SJSA1 (cell line): ENCODE results near the gene ANXA3. TPM values are rescaled to one million over a fixed set of nuclear protein-coding genes. Genes with fewer than 3 reads are reported as not detected.

ENCODE experiments used
- DNase-seq, 2 experiments: peaks; one replicate each; pipeline ENCODE4 v3.0.0-alpha.2; 2015 to 2020; ENCODE audit warnings: low spot score in 2 of 2, low read depth in 1 of 2
- H3K27ac ChIP-seq: fragments of 250-450 bp; sonication (Bioruptor Pico); 2 replicates; pipeline ENCODE4 v1.5.1; 2020; ENCODE audit warnings: mild to moderate bottlenecking, moderate library complexity
- H3K27me3 ChIP-seq: fragments of 250-450 bp; sonication (Bioruptor Pico); replicated peaks from 2 replicates; pipeline ENCODE4 v1.5.1; 2020; ENCODE audit warnings: mild to moderate bottlenecking, moderate library complexity
- H3K36me3 ChIP-seq: fragments of 250-450 bp; sonication (Bioruptor Pico); 2 replicates; pipeline ENCODE4 v1.5.1; 2020; ENCODE audit warnings: mild to moderate bottlenecking
- H3K4me1 ChIP-seq: fragments of 250-450 bp; sonication (Bioruptor Pico); replicated peaks from 2 replicates; pipeline ENCODE4 v1.6.1; 2021; ENCODE audit warnings: mild to moderate bottlenecking
- H3K4me3 ChIP-seq: fragments of 250-450 bp; sonication (Bioruptor Pico); 2 replicates; pipeline ENCODE4 v1.5.1; 2020; ENCODE audit warnings: mild to moderate bottlenecking
- H3K9me3 ChIP-seq: fragments of 250-450 bp; sonication (Bioruptor Pico); replicated peaks from 2 replicates; pipeline ENCODE4 v1.5.1; 2020; ENCODE audit warnings: mild to moderate bottlenecking
- total RNA-seq: library from RNA; depleted of rRNA; stranded (reverse); fragments of >200 nt; shearing (Covaris generic); gene quantifications from 2 replicates; pipeline ENCODE4 v1.2.3, GENCODE V29; 2014

Gene ANXA3
- total RNA-seq, 1 experiment from 2014 or later = 87.5 TPM

DNA sequence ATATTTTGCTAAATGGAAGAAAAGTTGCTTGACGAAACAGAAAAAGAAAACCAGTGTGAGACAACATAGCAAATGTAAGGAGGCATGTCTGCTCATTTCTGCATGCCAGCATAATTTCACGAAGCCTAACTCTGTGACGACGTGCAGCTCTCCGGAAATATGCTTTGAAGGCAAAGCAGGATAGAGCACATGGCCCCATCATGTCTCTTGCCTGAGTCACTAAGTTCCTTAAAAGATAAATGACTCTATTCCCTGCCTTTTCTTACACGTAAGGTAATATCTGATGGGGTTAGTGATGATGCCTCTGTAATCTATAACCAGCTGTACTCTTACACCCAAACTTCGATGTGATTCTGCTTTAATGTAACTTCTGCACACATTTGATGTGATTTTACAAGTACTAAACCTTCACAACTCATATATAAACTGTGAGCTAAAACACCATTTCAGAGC is 64.5 kb downstream of the ANXA3 start:
- Histone ChIP-seq H3K36me3 (peaks cover 10% of the 10 kb centered on the region; the same call in 1 of the 2 replicates), H3K4me3 (no peak overlapping the region), H3K9me3 (no peaks in the 10 kb centered on the region), H3K4me1 (no peaks in the 10 kb centered on the region), H3K27ac (no peak overlapping the region), H3K27me3 (no peaks in the 10 kb centered on the region)
- DNase-seq = no peak

DNA sequence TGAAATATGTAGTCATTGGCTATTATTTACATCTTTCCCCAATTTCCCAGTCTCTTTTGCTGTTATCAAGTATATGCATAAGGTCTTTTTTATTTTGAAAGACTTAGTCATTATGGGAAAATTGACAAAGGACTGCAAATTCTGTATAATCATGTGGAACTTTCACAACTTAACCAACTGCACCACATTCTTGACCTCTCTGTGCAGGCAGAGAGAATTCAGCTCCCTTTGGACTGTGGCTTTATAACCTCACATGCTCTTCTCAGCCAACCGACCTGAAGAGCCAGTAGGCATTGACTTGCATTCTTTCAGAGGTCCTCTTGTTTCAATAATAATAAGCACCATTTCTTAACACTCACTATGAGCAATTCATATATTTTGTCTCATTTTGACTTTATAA is 66.9 kb downstream of the ANXA3 start:
- H3K4me3 ChIP-seq = no peak overlapping the region
- H3K36me3 ChIP-seq = no peaks in the 10 kb centered on the region
- no peak overlapping the region for H3K27ac ChIP-seq
- no peak for DNase-seq
- peaks cover 8% of the 10 kb centered on the region; the same call in 1 of the 2 replicates for H3K4me1 ChIP-seq
- H3K27me3 ChIP-seq = no peaks in the 10 kb centered on the region
- H3K9me3 ChIP-seq = no peaks in the 10 kb centered on the region

DNA sequence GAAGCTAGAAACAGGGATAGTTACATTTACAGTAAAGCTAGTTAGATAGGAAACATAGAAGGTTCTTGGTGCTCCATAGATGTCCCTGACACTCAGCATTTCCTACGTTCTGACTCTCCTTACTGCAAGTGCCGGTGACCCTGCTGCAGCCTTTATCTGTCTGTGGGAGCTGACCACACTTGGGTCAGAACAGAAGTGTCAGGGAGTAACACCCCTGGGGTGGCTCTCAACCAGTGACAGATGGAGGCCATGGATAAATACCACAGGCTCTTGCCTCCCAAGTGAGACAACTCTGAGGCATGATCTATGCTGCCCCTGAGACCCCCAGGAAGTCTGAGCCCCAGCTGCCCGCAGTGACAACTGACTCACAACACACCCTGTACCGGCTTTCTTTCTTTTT is 69.8 kb downstream of the ANXA3 start:
- H3K4me1 ChIP-seq = peaks cover 8% of the 10 kb centered on the region; the same call in 1 of the 2 replicates
- no peaks in the 10 kb centered on the region for H3K27me3 ChIP-seq
- H3K36me3 ChIP-seq = no peaks in the 10 kb centered on the region
- no peak for DNase-seq
- no peak overlapping the region for H3K4me3 ChIP-seq
- H3K9me3 ChIP-seq = no peaks in the 10 kb centered on the region
- H3K27ac ChIP-seq = no peak overlapping the region

DNA sequence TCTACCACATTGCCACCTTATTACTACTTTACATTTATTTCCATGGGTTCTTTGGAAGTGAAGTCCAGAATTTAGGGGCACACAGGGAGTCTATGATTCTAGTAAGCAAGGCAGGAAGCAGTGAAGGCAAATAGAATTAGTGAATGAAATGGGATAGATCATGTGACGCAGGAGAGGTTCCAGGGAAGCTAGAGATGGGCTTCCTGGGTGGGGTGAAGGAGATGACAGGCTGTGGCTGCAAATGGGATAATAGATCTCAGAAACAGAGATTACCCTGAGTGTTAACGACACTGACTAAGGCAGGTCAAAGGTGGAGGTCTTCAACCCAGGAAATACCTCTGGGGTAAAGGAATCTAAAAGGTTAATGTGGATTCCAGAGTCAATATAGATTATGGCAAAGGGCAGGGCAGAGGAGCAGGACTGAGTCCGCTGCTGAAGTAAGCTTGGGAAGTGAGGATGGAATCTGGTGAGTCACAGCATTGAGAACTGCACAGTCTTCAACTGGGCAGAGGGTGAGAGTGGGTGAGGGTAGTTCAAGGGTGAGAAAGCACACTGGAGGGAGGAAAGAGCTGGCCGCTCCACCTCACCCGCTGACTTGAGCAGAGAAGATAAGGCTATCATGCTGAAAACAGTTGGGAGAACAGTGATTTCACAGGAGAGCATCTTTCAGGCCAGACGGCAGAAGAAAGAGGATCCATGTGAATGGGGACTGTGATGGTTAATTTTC is 70.8 kb downstream of the ANXA3 start:
- Histone ChIP-seq H3K4me3 (no peak overlapping the region), H3K9me3 (no peaks in the 10 kb centered on the region), H3K27ac (no peak overlapping the region), H3K36me3 (no peaks in the 10 kb centered on the region), H3K4me1 (peaks cover 8% of the 10 kb centered on the region), H3K27me3 (no peaks in the 10 kb centered on the region)
- DNase-seq = no peak

DNA sequence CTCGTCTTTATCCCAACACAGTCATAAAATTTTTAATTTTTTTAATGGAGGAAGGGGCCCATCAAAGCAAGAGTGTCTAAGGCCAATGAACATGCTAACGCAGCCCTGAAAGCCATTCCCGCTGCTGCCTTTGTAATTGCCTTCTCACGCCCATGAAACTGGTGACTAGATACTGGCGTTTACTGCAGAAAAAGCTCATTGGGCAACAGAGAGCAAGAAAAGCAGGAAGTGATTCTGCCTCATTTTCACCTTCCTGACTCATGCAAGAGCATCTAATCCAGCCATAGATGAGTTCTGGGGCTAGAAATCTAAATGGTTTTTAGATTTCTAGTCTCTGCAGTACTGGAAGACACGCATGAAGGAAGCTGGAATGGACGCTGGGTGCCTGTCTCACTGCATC is 72.5 kb downstream of the ANXA3 start:
- Histone ChIP-seq H3K4me1 (peaks cover 8% of the 10 kb centered on the region), H3K36me3 (no peaks in the 10 kb centered on the region)
- no peak for DNase-seq

DNA sequence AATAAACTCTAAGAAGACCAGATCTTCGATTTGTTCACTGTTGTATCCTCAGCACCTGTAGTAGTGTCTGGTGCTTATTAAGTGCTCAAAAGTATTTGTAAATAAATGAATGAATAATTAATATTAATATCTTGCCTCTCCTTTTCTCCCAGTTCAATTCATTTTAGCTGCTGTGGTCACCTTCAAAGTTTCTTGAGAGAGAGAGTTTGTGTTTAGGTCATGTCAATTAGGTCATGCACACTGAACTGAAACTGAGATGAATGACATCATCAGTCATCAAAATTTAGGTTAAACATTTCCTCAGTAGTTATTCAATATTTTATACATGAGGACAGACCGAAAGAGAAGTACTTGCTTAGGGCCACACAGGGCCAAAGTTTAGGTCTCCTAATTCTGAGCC is 73.5 kb downstream of the ANXA3 start:
- H3K4me1 ChIP-seq = peaks cover 8% of the 10 kb centered on the region
- no peak overlapping the region for H3K27ac ChIP-seq
- no peaks in the 10 kb centered on the region for H3K36me3 ChIP-seq
- no peak for DNase-seq
- H3K9me3 ChIP-seq = no peaks in the 10 kb centered on the region
- no peaks in the 10 kb centered on the region for H3K27me3 ChIP-seq
- no peak overlapping the region for H3K4me3 ChIP-seq

More for the DNA sequence above, 72.5 kb downstream of the ANXA3 start:
- H3K27ac ChIP-seq = no peak overlapping the region
- H3K4me3 ChIP-seq = no peak overlapping the region
- no peaks in the 10 kb centered on the region for H3K27me3 ChIP-seq
- no peaks in the 10 kb centered on the region for H3K9me3 ChIP-seq

DNA sequence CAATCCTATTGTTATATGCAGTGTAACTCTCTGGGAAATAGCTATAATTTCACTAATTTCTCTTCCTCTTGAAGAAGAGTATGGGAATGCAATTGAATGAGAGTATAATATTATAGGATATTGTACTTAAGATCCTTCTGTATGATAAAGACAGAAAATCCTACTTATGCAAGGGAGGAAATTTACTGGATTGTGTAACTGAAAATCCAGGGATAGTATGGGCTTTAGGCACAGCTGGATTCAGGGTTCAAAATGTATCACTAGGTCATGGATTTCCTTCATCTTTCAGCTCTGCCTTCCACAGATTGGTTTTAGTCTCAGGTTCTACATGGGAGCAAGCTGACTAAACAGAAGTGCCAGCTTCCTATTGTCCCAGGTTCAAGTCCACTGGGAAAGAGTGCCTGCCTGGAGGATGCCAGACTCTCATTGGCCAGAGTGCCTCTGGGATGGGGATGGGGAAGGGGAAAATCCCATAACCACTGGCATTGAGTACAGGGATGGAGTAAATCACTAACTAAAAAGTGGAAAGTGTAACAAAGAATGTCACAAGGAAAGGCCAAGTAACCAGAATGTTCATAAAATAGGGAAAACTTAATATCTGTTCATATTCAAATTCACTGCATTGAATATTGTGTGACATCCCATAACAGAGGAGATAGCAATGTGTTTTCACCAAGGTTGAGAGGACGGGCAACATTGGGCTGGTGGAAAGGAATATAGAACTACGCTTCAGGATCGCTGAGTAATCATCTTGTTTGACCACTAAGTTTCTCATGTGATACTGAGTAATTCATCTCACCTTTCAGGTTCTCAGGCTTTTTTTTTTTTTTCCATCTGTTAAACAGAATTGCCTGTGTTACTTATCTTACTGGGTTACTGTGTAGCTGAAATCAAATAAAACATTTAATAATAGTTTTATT is 75.7 kb downstream of the ANXA3 start:
- no peak for DNase-seq

DNA sequence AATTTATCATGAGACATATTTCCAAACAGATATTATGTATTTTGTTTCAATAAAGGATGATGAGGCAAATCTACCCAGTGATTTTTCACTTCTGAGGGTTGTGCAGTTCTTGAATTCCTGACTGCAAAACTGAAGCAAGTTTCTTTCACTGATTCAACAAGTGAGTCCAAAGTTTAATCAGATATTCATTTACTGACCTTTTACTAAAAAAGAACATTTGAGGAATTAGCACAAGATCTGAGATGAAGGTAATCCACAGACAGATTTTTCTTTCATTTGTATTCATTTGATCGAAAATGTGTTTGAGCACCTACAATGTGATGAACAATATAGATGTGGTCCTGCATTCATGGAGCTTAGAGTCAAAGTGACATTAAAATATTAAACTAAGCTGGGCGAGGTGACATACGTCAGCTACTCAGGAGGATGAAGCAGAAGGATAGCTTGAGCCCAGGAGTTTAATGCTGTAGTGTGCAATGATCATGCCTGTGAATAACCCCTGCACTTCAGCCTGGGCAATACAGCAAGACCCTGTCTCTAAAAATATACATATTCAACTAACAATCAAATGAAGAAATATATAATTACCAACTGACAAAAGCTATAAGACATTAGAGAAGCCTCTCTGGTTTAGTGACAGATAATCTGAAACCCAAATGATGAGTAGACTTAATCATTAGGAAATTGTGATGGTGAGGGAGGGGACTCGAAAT is 76.6 kb downstream of the ANXA3 start:
- Histone ChIP-seq H3K27ac (no peak overlapping the region), H3K27me3 (no peaks in the 10 kb centered on the region), H3K4me3 (no peak overlapping the region), H3K36me3 (no peaks in the 10 kb centered on the region), H3K9me3 (no peaks in the 10 kb centered on the region), H3K4me1 (no peaks in the 10 kb centered on the region; the same call in 1 of the 2 replicates)
- DNase-seq = no peak

More for the DNA sequence above, 75.7 kb downstream of the ANXA3 start:
- Histone ChIP-seq H3K27ac (no peak overlapping the region), H3K4me3 (no peak overlapping the region), H3K27me3 (no peaks in the 10 kb centered on the region), H3K4me1 (peaks cover 5% of the 10 kb centered on the region), H3K9me3 (no peaks in the 10 kb centered on the region), H3K36me3 (no peaks in the 10 kb centered on the region)

DNA sequence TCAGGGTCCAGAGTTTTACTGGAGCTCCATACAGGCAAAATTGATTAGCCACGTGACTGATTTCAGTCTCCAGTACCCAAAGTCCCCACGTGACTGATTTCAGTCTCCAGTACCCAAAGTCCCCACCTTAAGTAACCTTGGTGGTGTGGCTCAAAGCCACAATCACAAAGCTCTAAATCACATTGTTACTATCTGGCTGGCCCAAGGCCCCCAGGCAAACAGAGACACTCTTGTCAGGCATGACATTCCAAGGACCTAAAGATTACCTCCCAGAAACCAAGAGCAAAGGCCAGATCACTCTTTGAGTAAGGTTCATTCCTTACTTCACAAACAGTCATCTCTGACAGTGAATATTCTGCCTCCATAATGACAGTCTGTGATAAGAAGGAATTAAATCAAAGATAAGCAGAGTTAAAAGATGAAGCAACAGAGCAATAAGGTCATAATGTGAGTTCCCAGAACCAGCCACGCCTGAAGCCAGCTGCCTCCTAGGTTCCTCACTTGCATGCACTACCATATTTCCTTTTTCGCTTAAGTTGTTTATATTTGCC is 78.5 kb downstream of the ANXA3 start:
- Histone ChIP-seq H3K27ac (no peak overlapping the region), H3K9me3 (no peaks in the 10 kb centered on the region), H3K4me1 (no peaks in the 10 kb centered on the region; the same call in 1 of the 2 replicates), H3K36me3 (no peaks in the 10 kb centered on the region), H3K27me3 (no peaks in the 10 kb centered on the region), H3K4me3 (no peak overlapping the region)
- DNase-seq = no peak

DNA sequence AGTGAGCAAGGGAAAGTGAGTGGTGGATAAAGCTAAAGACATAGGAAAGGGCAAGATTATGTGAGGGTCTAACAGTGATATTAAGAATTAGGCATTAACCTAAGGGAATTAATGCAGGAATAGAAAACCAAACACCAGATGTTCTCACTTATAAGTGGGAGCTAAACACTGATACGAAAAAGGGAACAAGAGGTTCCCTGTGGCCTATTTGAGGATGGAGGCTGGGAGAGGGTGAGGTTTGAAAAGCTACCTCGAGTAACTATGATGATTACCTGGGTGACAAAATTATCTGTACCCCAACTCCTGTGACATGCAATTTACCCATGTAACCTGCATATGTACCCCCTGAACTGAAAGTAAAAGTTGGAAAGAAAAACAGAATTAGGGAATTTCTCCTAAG is 79.0 kb downstream of the ANXA3 start:
- Histone ChIP-seq H3K27ac (no peak overlapping the region), H3K36me3 (no peaks in the 10 kb centered on the region), H3K9me3 (no peaks in the 10 kb centered on the region), H3K4me3 (no peak overlapping the region), H3K27me3 (no peaks in the 10 kb centered on the region), H3K4me1 (no peaks in the 10 kb centered on the region; the same call in 1 of the 2 replicates)
- DNase-seq = no peak

DNA sequence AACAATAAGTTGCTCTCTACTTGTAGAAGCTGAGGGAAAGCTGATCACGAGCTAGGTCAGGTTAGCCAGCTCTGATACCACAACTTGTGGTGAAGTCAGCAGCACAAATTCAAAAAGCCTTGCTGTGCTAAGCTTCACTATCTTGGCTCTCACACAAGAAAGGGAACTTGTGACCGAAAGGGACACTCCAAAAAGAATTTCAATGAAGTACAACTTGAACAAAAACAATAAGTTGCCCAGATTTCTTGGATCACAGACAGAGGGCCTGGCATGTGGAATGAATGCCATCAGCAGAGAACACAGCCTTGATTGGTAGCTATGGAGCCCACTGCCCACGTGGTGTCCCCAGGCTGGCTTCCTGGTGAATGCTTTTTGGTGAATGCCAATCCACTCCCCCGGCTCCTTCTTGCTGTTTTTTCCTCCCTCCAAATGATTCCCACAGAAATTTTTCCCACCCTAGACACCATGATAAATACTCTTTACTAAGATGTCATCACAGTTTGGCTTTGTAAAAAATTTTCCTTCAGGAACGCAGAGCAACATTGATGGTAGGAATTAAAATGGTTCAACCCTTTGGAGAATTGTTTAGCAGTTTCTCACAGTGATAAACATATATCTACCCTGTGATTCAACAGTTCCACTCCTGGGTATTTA is 82.6 kb downstream of the ANXA3 start:
- Histone ChIP-seq H3K27ac (no peak overlapping the region), H3K4me1 (no peaks in the 10 kb centered on the region), H3K9me3 (no peaks in the 10 kb centered on the region), H3K36me3 (no peaks in the 10 kb centered on the region), H3K4me3 (no peak overlapping the region), H3K27me3 (no peaks in the 10 kb centered on the region)
- DNase-seq = no peak

DNA sequence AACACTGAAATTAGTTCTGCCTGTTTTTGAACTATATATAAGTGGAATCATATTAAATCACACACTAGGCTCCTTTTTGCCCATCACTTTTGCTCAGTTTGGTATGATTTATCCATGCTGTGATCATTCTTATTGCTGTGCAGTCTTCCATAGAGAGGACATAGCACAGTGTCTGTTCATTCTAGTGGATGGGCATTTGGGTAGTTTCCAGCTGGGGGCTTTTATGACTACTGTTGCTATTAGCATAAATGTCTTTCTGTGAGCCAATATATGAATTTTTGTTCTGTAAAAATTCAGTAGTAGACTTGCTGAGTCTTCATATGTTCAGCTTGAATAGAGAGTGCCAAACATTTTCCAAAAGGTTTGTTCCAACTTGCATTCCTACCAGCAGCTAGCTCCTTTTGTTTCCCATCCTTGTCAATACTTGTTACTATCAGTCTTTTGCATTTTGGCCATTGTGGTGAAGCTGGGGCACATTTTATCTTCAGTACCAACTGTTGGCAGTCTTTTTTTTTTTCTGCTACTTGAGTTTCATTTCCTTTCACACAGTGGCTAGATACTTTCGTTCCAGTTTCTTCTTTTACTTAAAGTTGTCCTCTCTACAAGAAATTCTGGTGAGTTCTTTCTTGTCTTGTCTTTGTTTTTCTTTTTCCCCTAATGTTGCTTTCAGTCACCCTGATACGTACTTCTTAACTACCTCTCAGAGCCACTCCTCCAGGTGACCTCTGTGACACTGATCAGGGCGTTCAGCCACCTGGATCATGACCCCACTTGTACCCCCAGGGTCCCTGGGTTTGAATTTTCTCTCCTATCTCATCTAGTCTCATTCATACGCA is 87.0 kb downstream of the ANXA3 start:
- Histone ChIP-seq H3K4me1 (no peaks in the 10 kb centered on the region), H3K36me3 (no peaks in the 10 kb centered on the region), H3K9me3 (no peaks in the 10 kb centered on the region), H3K27me3 (no peaks in the 10 kb centered on the region), H3K4me3 (no peak overlapping the region), H3K27ac (no peak overlapping the region)
- DNase-seq = no peak
